ENCODE measurements around the gene PTBP3.
A peak's percentile ranks its signal among the peaks of the same experiment; 100 is the strongest.
"Not testable (repeated sequence)": the region's sequence is repeated elsewhere in the genome, so short reads cannot be mapped to it uniquely, and the experiment has no call there.

The PTBP3 gene

GRCh38 chr9:112286926-112287325 lies 46.5 kb downstream of the PTBP3 start:
- ATAC-seq (replicated peaks) (no peak), DNase-seq (no peak)
- Mint-ChIP-seq H3K4me1 (peaks cover 13 to 19% of the 10 kb centered on the region in 2 donors), H3K9me3 (peaks cover 14 to 22% of the 10 kb centered on the region in 2 donors), H3K36me3 (peaks cover 54 to 70% of the 10 kb centered on the region in 2 donors), H3K27me3 (no peaks in the 10 kb centered on the region), H3K27ac (no peak overlapping the region), H3K4me3 (no peak overlapping the region)

- Mint-ChIP-seq H3K36me3 (peaks cover 45 to 59% of the 10 kb centered on the region in 2 donors), H3K27me3 (no peaks in the 10 kb centered on the region), H3K4me3 (no peak overlapping the region), H3K27ac (no peak overlapping the region), H3K4me1 (peaks cover 11% of the 10 kb centered on the region in 2 donors), H3K9me3 (peaks cover 14 to 22% of the 10 kb centered on the region in 2 donors)
- DNase-seq (no peak), ATAC-seq (replicated peaks) (no peak)
Measured at GRCh38 chr9:112285056-112285455, 48.4 kb downstream of the PTBP3 start.

- DNase-seq = no peak
- Mint-ChIP-seq H3K4me3 (no peak overlapping the region), H3K27ac (no peak overlapping the region)
Measured at GRCh38 chr9:112283582-112284253, 49.7 kb downstream of the PTBP3 start.

DNA sequence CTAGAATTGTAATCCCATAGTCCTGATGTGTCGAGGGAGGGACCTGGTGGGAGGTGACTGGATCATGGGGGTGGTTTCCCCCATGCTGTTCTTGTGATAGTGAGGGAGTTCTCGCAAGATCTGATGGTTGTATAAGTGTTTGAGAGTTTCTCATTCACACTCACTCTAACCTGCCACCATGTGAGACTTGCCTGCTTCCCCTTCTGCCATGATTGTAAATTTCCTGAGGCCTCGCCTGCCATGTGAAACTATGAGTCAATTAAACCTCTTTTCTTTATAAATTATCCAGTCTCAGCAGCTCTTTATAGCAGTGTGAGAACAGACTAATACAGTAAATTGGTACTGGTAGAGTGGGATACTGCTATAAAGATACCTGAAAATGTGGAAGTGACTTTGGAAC lies 50.6 kb downstream of the PTBP3 start:
- H3K9me3 Mint-ChIP-seq = peaks cover 14 to 19% of the 10 kb centered on the region in 2 donors
- DNase-seq, H3K27me3 Mint-ChIP-seq, H3K4me3 Mint-ChIP-seq, H3K27ac Mint-ChIP-seq: not testable (repeated sequence)
- peak in 1 of 2 donors; percentile 14 for ATAC-seq (replicated peaks)
- H3K4me1 Mint-ChIP-seq = peaks cover 13 to 17% of the 10 kb centered on the region in 2 donors
- H3K36me3 Mint-ChIP-seq = peaks cover 36 to 49% of the 10 kb centered on the region in 2 donors

More at GRCh38 chr9:112283582-112284253, 49.7 kb downstream of the PTBP3 start:
- peaks cover 14 to 22% of the 10 kb centered on the region in 2 donors for H3K9me3 Mint-ChIP-seq
- peaks cover 42 to 55% of the 10 kb centered on the region in 2 donors for H3K36me3 Mint-ChIP-seq
- H3K4me1 Mint-ChIP-seq = peaks cover 7 to 13% of the 10 kb centered on the region in 2 donors
- no peaks in the 10 kb centered on the region for H3K27me3 Mint-ChIP-seq
- ATAC-seq (replicated peaks) = no peak

DNA sequence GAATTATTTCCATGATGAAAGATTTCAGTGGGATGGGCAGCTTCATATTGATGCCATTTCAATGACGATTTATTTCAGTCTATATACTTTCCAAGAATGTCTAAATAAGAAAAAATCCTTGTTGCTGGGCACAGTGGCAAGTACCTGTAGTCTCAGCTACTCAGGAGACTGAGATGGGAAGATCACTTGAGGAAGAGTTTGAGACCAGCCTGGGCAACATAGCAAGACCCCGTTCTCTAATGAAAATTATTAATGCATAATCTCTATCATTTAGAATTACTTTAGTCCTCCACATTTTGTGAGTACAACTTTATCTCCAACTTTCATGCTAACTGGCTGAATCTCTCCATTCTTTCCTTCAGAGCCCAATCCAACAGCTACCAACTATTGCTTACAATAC lies 52.5 kb downstream of the PTBP3 start:
- no peak overlapping the region for H3K4me3 Mint-ChIP-seq
- H3K36me3 Mint-ChIP-seq = peaks cover 24 to 33% of the 10 kb centered on the region in 2 donors
- H3K9me3 Mint-ChIP-seq = peaks cover 9 to 11% of the 10 kb centered on the region in 2 donors
- no peaks in the 10 kb centered on the region for H3K27me3 Mint-ChIP-seq
- H3K4me1 Mint-ChIP-seq = peaks cover 25 to 26% of the 10 kb centered on the region in 2 donors
- DNase-seq (no peak), ATAC-seq (replicated peaks) (no peak)
- no peak overlapping the region for H3K27ac Mint-ChIP-seq

DNA sequence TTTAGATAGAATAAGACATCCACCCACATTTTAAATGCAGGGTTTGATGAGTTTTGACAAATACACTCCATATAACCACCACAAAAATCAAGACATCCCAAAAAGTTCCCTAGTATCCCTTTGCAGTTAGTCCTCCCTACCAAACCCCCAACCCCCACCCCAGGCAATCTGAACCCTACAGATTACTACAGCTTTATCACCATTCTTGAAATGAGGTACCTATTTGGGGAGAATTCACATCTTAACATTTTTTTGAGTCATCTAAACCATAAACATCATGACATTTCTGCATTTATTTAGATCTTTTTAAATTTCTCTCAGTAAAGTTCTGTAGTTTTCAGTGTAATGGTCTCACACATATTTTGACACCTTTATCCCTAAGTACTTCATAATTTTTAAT lies 53.9 kb downstream of the PTBP3 start:
- Mint-ChIP-seq H3K36me3 (peaks cover 20 to 28% of the 10 kb centered on the region in 2 donors), H3K27me3 (no peaks in the 10 kb centered on the region), H3K27ac (no peak overlapping the region), H3K4me1 (peaks cover 27 to 28% of the 10 kb centered on the region in 2 donors), H3K4me3 (no peak overlapping the region), H3K9me3 (peaks cover 0 to 6% of the 10 kb centered on the region in 2 donors)
- ATAC-seq (replicated peaks) (no peak), DNase-seq (no peak)

DNA sequence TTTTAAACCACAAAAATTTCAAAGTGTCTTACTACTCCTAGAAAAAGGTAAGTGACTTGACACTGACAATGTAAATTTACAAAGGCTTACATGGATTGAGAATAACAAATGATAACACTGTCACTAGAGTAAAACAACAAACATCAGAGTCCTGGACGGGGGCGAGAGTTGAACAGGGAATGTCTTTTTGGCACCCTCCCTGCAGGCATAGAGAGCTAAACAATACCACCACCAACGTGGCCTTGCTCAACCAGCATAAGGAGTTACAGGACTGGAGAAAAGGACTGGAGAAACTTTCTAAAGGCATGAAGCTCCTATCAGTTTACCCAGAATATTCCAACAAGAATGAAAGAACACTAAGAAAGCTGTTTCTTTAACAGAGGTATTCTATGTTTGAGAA lies 55.3 kb downstream of the PTBP3 start:
- DNase-seq (no peak), ATAC-seq (replicated peaks) (no peak)
- H3K27ac Mint-ChIP-seq = peak overlapping the region; percentile 31
- H3K27me3 Mint-ChIP-seq = no peaks in the 10 kb centered on the region
- no peak overlapping the region for H3K4me3 Mint-ChIP-seq
- peaks cover 9 to 20% of the 10 kb centered on the region in 2 donors for H3K36me3 Mint-ChIP-seq
- peaks cover 0 to 3% of the 10 kb centered on the region in 2 donors for H3K9me3 Mint-ChIP-seq
- H3K4me1 Mint-ChIP-seq = peaks cover 29 to 37% of the 10 kb centered on the region in 2 donors

- Mint-ChIP-seq H3K9me3 (no peaks in the 10 kb centered on the region), H3K36me3 (peaks cover 18 to 34% of the 10 kb centered on the region in 2 donors), H3K4me1 (peaks cover 27 to 60% of the 10 kb centered on the region in 2 donors), H3K27ac (peak overlapping the region; percentile 31), H3K4me3 (peak overlapping the region in 1 of 2 donors; percentile 57), H3K27me3 (no peaks in the 10 kb centered on the region)
- ATAC-seq (replicated peaks) = peak; percentile 79 to 86
- DNase-seq = no peak
Measured at GRCh38 chr9:112274600-112274999, 58.8 kb downstream of the PTBP3 start.

DNA sequence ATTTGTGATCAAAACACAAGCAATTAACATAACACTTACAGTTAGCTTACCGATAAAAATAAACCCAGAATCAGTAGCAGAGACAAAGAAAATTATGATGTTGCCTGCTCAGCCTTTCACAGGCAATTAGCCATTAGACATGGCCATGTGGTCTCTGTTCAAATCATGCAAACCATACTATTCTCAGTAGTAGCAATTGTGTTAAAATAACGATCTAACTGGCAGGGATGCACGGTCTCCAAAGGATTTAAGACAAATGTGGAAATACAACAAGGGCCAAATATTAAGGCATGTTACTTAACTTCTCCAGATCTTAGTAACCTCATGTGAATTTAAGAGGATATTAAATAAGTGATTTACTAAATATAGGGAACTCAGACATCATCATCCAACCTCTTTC lies 59.5 kb downstream of the PTBP3 start:
- DNase-seq (no peak), ATAC-seq (replicated peaks) (no peak)
- Mint-ChIP-seq H3K27me3 (no peaks in the 10 kb centered on the region), H3K9me3 (no peaks in the 10 kb centered on the region), H3K36me3 (peaks cover 18 to 34% of the 10 kb centered on the region in 2 donors), H3K4me3 (no peak overlapping the region), H3K4me1 (peaks cover 24 to 60% of the 10 kb centered on the region in 2 donors), H3K27ac (peak overlapping the region; percentile 67)

- H3K9me3 Mint-ChIP-seq = no peaks in the 10 kb centered on the region
- peaks cover 22 to 40% of the 10 kb centered on the region in 2 donors for H3K36me3 Mint-ChIP-seq
- ATAC-seq (replicated peaks) (no peak), DNase-seq (no peak)
- H3K4me3 Mint-ChIP-seq = no peak overlapping the region
- no peaks in the 10 kb centered on the region for H3K27me3 Mint-ChIP-seq
- peaks cover 14 to 43% of the 10 kb centered on the region in 2 donors for H3K4me1 Mint-ChIP-seq
- no peak overlapping the region for H3K27ac Mint-ChIP-seq
Measured at GRCh38 chr9:112271466-112272098, 61.8 kb downstream of the PTBP3 start.

DNA sequence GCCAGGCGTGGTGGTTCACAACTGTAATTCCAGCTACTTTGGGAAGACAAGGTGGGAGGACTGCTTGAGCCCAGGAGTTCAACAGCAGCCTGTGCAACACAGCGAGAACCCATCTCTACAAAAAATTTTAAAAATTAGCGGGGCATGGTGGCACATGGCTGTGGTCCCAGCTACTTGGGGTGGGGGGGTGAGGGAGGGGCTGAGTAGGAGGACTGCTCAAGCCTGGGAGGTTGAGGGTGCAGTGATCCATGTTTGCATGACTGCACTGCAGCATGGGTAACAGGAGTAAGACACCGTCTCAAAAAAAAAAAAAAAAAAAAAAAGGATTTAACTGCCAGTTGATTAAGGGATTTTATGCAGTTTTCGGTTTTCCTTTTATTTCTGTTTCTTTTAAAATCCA lies 65.0 kb downstream of the PTBP3 start:
- H3K27me3 Mint-ChIP-seq = no peaks in the 10 kb centered on the region
- ATAC-seq (replicated peaks) (no peak), DNase-seq (no peak)
- H3K36me3 Mint-ChIP-seq = peaks cover 28 to 47% of the 10 kb centered on the region in 2 donors
- no peak overlapping the region for H3K4me3 Mint-ChIP-seq
- peaks cover 4 to 23% of the 10 kb centered on the region in 2 donors for H3K4me1 Mint-ChIP-seq
- H3K27ac Mint-ChIP-seq = no peak overlapping the region
- no peaks in the 10 kb centered on the region for H3K9me3 Mint-ChIP-seq

- H3K9me3 Mint-ChIP-seq; DNase-seq; H3K4me3 Mint-ChIP-seq; H3K27me3 Mint-ChIP-seq; H3K27ac Mint-ChIP-seq; ATAC-seq (replicated peaks): not testable (repeated sequence)
- peaks cover 28 to 49% of the 10 kb centered on the region in 2 donors for H3K36me3 Mint-ChIP-seq
- peaks cover 1 to 12% of the 10 kb centered on the region in 2 donors for H3K4me1 Mint-ChIP-seq
Measured at GRCh38 chr9:112267086-112267485, 66.3 kb downstream of the PTBP3 start.

DNA sequence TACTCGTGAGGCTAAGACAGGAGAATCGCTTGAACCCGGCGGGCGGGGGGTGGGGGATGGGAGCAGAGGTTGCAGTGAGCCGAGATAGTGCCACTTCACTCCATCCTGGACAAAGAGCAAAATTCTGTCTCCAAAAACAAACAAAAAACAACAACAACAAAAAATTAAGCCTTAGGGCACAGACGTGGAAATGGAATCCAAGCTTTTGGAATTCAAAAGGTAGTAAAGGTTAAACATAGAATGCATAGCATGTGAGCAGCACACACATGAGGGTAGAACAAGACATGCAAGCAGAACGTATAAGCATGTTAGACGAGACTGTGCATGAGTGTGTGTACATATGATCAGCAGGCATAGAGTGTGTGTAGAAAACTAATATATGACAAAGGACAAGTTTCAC lies 68.0 kb downstream of the PTBP3 start:
- Mint-ChIP-seq H3K4me1 (peaks cover 10 to 17% of the 10 kb centered on the region in 2 donors), H3K36me3 (peaks cover 25 to 55% of the 10 kb centered on the region in 2 donors), H3K27ac (no peak overlapping the region), H3K4me3 (no peak overlapping the region), H3K9me3 (no peaks in the 10 kb centered on the region), H3K27me3 (no peaks in the 10 kb centered on the region)
- DNase-seq (no peak), ATAC-seq (replicated peaks) (no peak)

GRCh38 chr9:112262577-112262976 lies 70.8 kb downstream of the PTBP3 start:
- ATAC-seq (replicated peaks) = no peak
- H3K36me3 Mint-ChIP-seq = peaks cover 29 to 63% of the 10 kb centered on the region in 2 donors
- no peaks in the 10 kb centered on the region for H3K27me3 Mint-ChIP-seq
- no peak for DNase-seq
- no peak overlapping the region for H3K27ac Mint-ChIP-seq
- H3K4me1 Mint-ChIP-seq = peaks cover 13 to 14% of the 10 kb centered on the region in 2 donors
- no peaks in the 10 kb centered on the region for H3K9me3 Mint-ChIP-seq
- H3K4me3 Mint-ChIP-seq = no peak overlapping the region

- H3K4me1 Mint-ChIP-seq = peaks cover 13 to 14% of the 10 kb centered on the region in 2 donors
- no peak for DNase-seq
- no peaks in the 10 kb centered on the region for H3K9me3 Mint-ChIP-seq
- H3K4me3 Mint-ChIP-seq = no peak overlapping the region
- peaks cover 29 to 63% of the 10 kb centered on the region in 2 donors for H3K36me3 Mint-ChIP-seq
- ATAC-seq (replicated peaks) = peak; percentile 29 to 34
- no peaks in the 10 kb centered on the region for H3K27me3 Mint-ChIP-seq
- H3K27ac Mint-ChIP-seq = peak overlapping the region; percentile 22
Measured at GRCh38 chr9:112261133-112261532, 72.3 kb downstream of the PTBP3 start.

Measured in stimulated activated naive B cell treated with anti-CD40 and anti-IgM and Interleukin-4, amounts not matched to agents 10 μg/mL and 1 μg/mL and 100 μg/mL, for 72 hours (primary cell).